HCT116 (cell line): Measurements from ENCODE around the gene IQUB. TPM values are rescaled to one million over a fixed set of nuclear protein-coding genes. Genes with fewer than 3 reads are reported as not detected.

ENCODE experiments used
- ATAC-seq: fragments of 200-7000 bp; cut with Tn5 transposase; 2 replicates; pipeline ENCODE4 v1.9.1; 2020; ENCODE audit warnings: mild to moderate bottlenecking, moderate library complexity
- BruUV-seq: library from RNA; stranded (reverse); fragments of 400-500 nt; replicated peaks from 2 replicates; lab custom pipeline; 2021; lab: Mats Ljungman, UMichigan
- CTCF ChIA-PET: fragments of 300-600 bp; sonication (Branson Sonifier 250); formaldehyde crosslinking; loops from one replicate; lab custom pipeline; 2021; ENCODE audit warnings: antibody characterized with exemption; lab: Charles Lee
- POLR2A ChIA-PET: fragments of 300-600, 350-600 bp; sonication (Branson Sonifier 250); formaldehyde crosslinking; loops from one replicate; lab custom pipeline; 2021; ENCODE audit warnings: antibody characterized with exemption; lab: Charles Lee
- RAD21 ChIA-PET, 2 experiments: fragments of 300-600 bp; sonication (Branson Sonifier 250); formaldehyde crosslinking; loops; one replicate each; lab custom pipeline; 2023; ENCODE audit warnings: low total read pairs in 2 of 2; ENCODE audit not compliant: uncharacterized antibody in 2 of 2, unreplicated experiment in 2 of 2, low non-redundant PET in 1 of 2; lab: Charles Lee
- DNase-seq: peaks from one replicate; pipeline ENCODE4 v3.0.0-alpha.2; 2010; ENCODE audit warnings: low read depth, low spot score
- H2AFZ ChIP-seq: fragments of 200-600 bp; shearing (Covaris generic), sonication (generic); 2 replicates; pipeline ENCODE4 v1.6.1; 2017; ENCODE audit warnings: low read depth, mixed run types, mixed read lengths, antibody characterized with exemption, low read length; ENCODE audit not compliant: poor library complexity, severe bottlenecking
- H3K27ac ChIP-seq: 2 replicates; pipeline ENCODE4 v1.5.1; 2012; ENCODE audit warnings: low read depth, low read length
- H3K27me3 ChIP-seq: fragments of 200-600 bp; sonication (generic); 2 replicates; pipeline ENCODE4 v1.6.1; 2016; ENCODE audit warnings: mixed run types, low read length, mixed read lengths; ENCODE audit not compliant: insufficient read depth
- H3K36me3 ChIP-seq, 2 experiments: fragments of 200-500 bp in 1 of 2; fragments of 200-600 bp in 1 of 2; sonication (Bioruptor generic) in 1 of 2; sonication (generic) in 1 of 2; 2 replicates each; pipeline versions ENCODE4 v1.5.1 to v1.6.1; 2014 to 2016; ENCODE audit warnings: low read length in 2 of 2, inconsistent platforms in 1 of 2, mixed read lengths in 1 of 2, mixed run types in 1 of 2; ENCODE audit not compliant: insufficient read depth in 2 of 2, control insufficient read depth in 1 of 2
- H3K4me1 ChIP-seq, 2 experiments: fragments of 200-600 bp in 1 of 2; sonication (generic) in 1 of 2; 2 replicates each; pipeline versions ENCODE4 v1.5.1 to v1.6.1; 2012 to 2017; ENCODE audit warnings: low read length in 2 of 2, inconsistent platforms in 1 of 2, mild to moderate bottlenecking in 1 of 2, mixed read lengths in 1 of 2, mixed run types in 1 of 2, moderate library complexity in 1 of 2; ENCODE audit not compliant: insufficient read depth in 2 of 2, control insufficient read depth in 1 of 2
- H3K4me2 ChIP-seq: fragments of 200-600 bp; sonication (generic); 2 replicates; pipeline ENCODE4 v1.6.1; 2017; ENCODE audit warnings: mixed run types, low read length, mixed read lengths
- H3K4me3 ChIP-seq, 2 experiments: fragments of 200-600 bp in 1 of 2; sonication (generic) in 1 of 2; replicated peaks in 1 of 2; 2 replicates each; pipeline ENCODE4 v1.5.1; 2011 to 2016; ENCODE audit warnings: low read length in 2 of 2, control low read depth in 1 of 2, low read depth in 1 of 2, mild to moderate bottlenecking in 1 of 2, mixed read lengths in 1 of 2, mixed run types in 1 of 2
- H3K79me2 ChIP-seq: fragments of 200-600 bp; sonication (generic); 2 replicates; pipeline ENCODE4 v1.6.1; 2017; ENCODE audit warnings: mild to moderate bottlenecking, mixed run types, low read length, moderate library complexity, mixed read lengths; ENCODE audit not compliant: insufficient read depth
- H3K9ac ChIP-seq: fragments of 200-600 bp; sonication (generic); 2 replicates; pipeline ENCODE4 v1.6.1; 2016; ENCODE audit warnings: low read length, mixed read lengths
- H3K9me2 ChIP-seq: fragments of 200-600 bp; sonication (generic), shearing (Covaris generic); 2 replicates; pipeline ENCODE4 v1.6.1; 2017; ENCODE audit warnings: mixed run types, mild to moderate bottlenecking, moderate library complexity; ENCODE audit not compliant: insufficient read depth
- H3K9me3 ChIP-seq, 2 experiments: fragments of 200-500 bp in 1 of 2; fragments of 200-600 bp in 1 of 2; sonication (Bioruptor generic) in 1 of 2; sonication (generic) in 1 of 2; 2 replicates each; pipeline ENCODE4 v1.6.1; 2014 to 2017; ENCODE audit warnings: low read length in 2 of 2, mixed read lengths in 2 of 2, inconsistent platforms in 1 of 2, low read depth in 1 of 2, mild to moderate bottlenecking in 1 of 2, mixed run types in 1 of 2, moderate library complexity in 1 of 2; ENCODE audit not compliant: control insufficient read depth in 1 of 2, insufficient read depth in 1 of 2
- H4K20me1 ChIP-seq: fragments of 200-600 bp; sonication (generic), shearing (Covaris generic); 2 replicates; pipeline ENCODE4 v1.6.1; 2017; ENCODE audit warnings: mixed run types, mild to moderate bottlenecking, moderate library complexity; ENCODE audit not compliant: insufficient read depth
- CEBPB ChIP-seq: IDR thresholded peaks from 2 replicates; pipeline ENCODE4 v1.6.1; 2012; ENCODE audit warnings: low read depth
- RAD21 ChIP-seq: IDR thresholded peaks from 2 replicates; pipeline ENCODE4 v1.6.1; 2012; ENCODE audit warnings: low read depth, mild to moderate bottlenecking
- SP1 ChIP-seq: IDR thresholded peaks from 2 replicates; pipeline ENCODE4 v1.6.1; 2012; ENCODE audit warnings: low read depth
- intact Hi-C: fragments of 100-400 bp; cut with micrococcal nuclease; formaldehyde crosslinking; loops from 2 replicates; pipeline ENCODE4 v1.10.0; 2022
- total RNA-seq: library from RNA; stranded (reverse); gene quantifications from one replicate; pipeline ENCODE4 v1.2.1, GENCODE V29; 2021; ENCODE audit not compliant: unreplicated experiment
- TF ChIP-seq, protein P1 (sequence below), 3 experiments: fragments of 200-600 bp in 1 of 3; sonication (generic) in 1 of 3; IDR thresholded peaks in 2 of 3; conservative IDR thresholded peaks in 1 of 3; 2 replicates each; pipeline ENCODE4 v1.5.1; 2012 to 2017; ENCODE audit warnings: low read depth in 2 of 3, low read length in 2 of 3, antibody characterized with exemption in 1 of 3, borderline replicate concordance in 1 of 3, control low read depth in 1 of 3, mild to moderate bottlenecking in 1 of 3, mixed read lengths in 1 of 3, mixed run types in 1 of 3, moderate library complexity in 1 of 3; ENCODE audit not compliant: insufficient read depth in 1 of 3
- TF ChIP-seq, protein P2 (sequence below): IDR thresholded peaks from 2 replicates; pipeline ENCODE4 v1.6.1; 2011; ENCODE audit warnings: mild to moderate bottlenecking, low read length, moderate library complexity; ENCODE audit not compliant: insufficient replicate concordance; ENCODE audit errors: extremely low read depth

The IQUB gene
- total RNA-seq, 1 experiment from 2014 or later = 0.79 TPM

DNA sequence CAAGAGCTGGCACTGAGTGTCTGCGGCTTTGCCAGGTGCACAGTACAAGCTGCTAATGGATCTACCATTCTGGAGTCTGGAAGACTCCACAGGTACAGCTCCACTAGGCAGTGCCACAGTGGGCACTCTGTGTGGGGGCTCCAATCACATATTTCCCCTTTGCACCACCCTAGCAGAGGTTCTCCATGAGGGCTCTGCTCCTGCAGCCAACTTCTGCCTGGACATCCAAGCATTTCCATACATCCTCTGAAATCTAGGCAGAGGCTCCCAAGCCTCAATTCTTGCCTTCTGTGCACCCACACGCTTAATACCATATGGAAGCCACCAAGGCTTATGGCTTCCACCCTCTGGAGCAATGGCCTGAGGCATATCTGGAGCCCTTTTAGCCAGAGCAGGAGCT is 29.2 kb downstream of the IQUB start:
- DNase-seq = no peak
- H4K20me1 ChIP-seq = no peaks in the 10 kb centered on the region
- no peak overlapping the region for H3K9ac ChIP-seq
- no peaks in the 10 kb centered on the region for H3K79me2 ChIP-seq
- H3K9me3 ChIP-seq = no peaks in the 10 kb centered on the region
- no peak for ATAC-seq
- intact Hi-C loops = no loop called here
- no peak overlapping the region for H3K4me3 ChIP-seq
- no peaks in the 10 kb centered on the region for H3K4me1 ChIP-seq
- POLR2A ChIA-PET = no interaction called here
- no peaks in the 10 kb centered on the region for H3K9me2 ChIP-seq
- no peak overlapping the region for H3K4me2 ChIP-seq
- H3K27me3 ChIP-seq = no peaks in the 10 kb centered on the region
- H2AFZ ChIP-seq = no peak overlapping the region
- CTCF ChIA-PET = interaction anchor here (1.2 kb wide), 1 partner anchor 11 kb away, joined by 3 read pairs; no protein-coding TSS in a partner anchor
- TF ChIP-seq, protein P1, sequence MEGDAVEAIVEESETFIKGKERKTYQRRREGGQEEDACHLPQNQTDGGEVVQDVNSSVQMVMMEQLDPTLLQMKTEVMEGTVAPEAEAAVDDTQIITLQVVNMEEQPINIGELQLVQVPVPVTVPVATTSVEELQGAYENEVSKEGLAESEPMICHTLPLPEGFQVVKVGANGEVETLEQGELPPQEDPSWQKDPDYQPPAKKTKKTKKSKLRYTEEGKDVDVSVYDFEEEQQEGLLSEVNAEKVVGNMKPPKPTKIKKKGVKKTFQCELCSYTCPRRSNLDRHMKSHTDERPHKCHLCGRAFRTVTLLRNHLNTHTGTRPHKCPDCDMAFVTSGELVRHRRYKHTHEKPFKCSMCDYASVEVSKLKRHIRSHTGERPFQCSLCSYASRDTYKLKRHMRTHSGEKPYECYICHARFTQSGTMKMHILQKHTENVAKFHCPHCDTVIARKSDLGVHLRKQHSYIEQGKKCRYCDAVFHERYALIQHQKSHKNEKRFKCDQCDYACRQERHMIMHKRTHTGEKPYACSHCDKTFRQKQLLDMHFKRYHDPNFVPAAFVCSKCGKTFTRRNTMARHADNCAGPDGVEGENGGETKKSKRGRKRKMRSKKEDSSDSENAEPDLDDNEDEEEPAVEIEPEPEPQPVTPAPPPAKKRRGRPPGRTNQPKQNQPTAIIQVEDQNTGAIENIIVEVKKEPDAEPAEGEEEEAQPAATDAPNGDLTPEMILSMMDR (IDR thresholded peaks at IDR 0.05 in 2 of 3, conservative IDR thresholded peaks at IDR 0.05 in 1 of 3; ENCODE audit: borderline replicate concordance in 1 of 3, insufficient read depth in 1 of 3, low read depth in 2 of 3, low read length in 2 of 3) = no peak
- TF ChIP-seq RAD21 = no peak
- no peak for TF ChIP-seq CEBPB
- TF ChIP-seq SP1 = no peak
- no peak overlapping the region for H3K27ac ChIP-seq
- RAD21 ChIA-PET = no interaction called here
- no peaks in the 10 kb centered on the region for H3K36me3 ChIP-seq
- no TSS peak for BruUV-seq

GRCh38 chr7:123502201-123502600 is 32.2 kb downstream of the IQUB start:
- H3K27ac ChIP-seq = no peak overlapping the region
- intact Hi-C loops = no loop called here
- H3K9ac ChIP-seq = no peak overlapping the region
- no peak for DNase-seq
- no peaks in the 10 kb centered on the region for H3K79me2 ChIP-seq
- no peaks in the 10 kb centered on the region for H3K9me2 ChIP-seq
- no peaks in the 10 kb centered on the region for H3K9me3 ChIP-seq
- no peaks in the 10 kb centered on the region for H3K36me3 ChIP-seq
- H4K20me1 ChIP-seq = no peaks in the 10 kb centered on the region
- H2AFZ ChIP-seq = no peak overlapping the region
- CTCF ChIA-PET = no interaction called here
- RAD21 ChIA-PET = no interaction called here
- H3K4me1 ChIP-seq = no peaks in the 10 kb centered on the region
- no peak overlapping the region for H3K4me2 ChIP-seq
- H3K4me3 ChIP-seq = no peak overlapping the region
- ATAC-seq = no peak
- TF ChIP-seq, protein P2, sequence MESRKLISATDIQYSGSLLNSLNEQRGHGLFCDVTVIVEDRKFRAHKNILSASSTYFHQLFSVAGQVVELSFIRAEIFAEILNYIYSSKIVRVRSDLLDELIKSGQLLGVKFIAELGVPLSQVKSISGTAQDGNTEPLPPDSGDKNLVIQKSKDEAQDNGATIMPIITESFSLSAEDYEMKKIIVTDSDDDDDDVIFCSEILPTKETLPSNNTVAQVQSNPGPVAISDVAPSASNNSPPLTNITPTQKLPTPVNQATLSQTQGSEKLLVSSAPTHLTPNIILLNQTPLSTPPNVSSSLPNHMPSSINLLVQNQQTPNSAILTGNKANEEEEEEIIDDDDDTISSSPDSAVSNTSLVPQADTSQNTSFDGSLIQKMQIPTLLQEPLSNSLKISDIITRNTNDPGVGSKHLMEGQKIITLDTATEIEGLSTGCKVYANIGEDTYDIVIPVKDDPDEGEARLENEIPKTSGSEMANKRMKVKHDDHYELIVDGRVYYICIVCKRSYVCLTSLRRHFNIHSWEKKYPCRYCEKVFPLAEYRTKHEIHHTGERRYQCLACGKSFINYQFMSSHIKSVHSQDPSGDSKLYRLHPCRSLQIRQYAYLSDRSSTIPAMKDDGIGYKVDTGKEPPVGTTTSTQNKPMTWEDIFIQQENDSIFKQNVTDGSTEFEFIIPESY = no peak
- TF ChIP-seq, all 23 proteins: peak for 0
- no TSS peak for BruUV-seq
- POLR2A ChIA-PET = no interaction called here
- no peaks in the 10 kb centered on the region for H3K27me3 ChIP-seq
